Left lobe of liver (tissue), 2 donors: Measurements from ENCODE around the gene UNC5B. TPM values are rescaled to one million over a fixed set of nuclear protein-coding genes. Genes with fewer than 3 reads are reported as not detected.

Source experiments
- ATAC-seq: fragments of 200-7000 bp; cut with Tn5 transposase; one replicate; pipeline ENCODE4 v1.9.1; 2020; ENCODE audit warnings: mild to moderate bottlenecking, moderate library complexity
- DNase-seq: peaks from one replicate; pipeline ENCODE4 v3.0.0-alpha.2; 2020; ENCODE audit warnings: low spot score
- total RNA-seq: library from RNA; stranded (reverse); gene quantifications from one replicate; pipeline ENCODE4 v1.2.1, GENCODE V29; 2021
- donor health status: DM: no; HTN: no; CAD: no; lungs with moderate emphysema.
- donor health status: DM: no; HTN: yes; CAD: no.

Gene UNC5B
- total RNA-seq, 1 donor from 2014 or later, result 1.8 TPM

DNA sequence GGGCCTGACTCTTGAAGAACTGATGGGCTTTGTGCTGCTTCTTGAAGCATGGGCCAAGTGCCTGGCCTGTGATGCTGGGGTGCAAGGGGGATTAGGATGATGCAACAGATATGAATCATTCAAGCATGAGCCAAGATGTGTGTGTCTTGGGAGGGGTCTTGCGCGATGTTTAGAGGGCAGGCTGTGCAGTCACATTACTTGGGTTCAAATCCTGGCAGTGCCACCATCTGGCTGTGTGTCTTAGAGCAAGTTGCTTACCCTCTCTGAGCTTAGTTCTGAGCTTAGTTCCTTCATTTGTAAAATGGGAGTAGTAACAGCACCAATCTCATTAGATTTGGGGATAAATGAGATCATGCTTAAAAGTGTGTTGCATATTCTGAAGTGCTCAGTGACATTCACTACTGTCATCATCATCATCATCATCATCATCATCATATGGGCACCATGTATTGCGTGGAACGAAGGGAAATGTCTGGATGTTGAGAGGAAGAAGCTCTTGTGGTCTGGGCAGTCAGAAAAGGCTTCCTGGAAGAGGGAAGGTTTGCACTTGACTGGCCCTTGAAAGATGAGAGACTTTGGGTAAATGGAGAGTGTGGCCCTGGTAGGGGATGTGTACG is 9.3 kb downstream of the UNC5B start:
- no peak for ATAC-seq
- DNase-seq, result no peak

DNA sequence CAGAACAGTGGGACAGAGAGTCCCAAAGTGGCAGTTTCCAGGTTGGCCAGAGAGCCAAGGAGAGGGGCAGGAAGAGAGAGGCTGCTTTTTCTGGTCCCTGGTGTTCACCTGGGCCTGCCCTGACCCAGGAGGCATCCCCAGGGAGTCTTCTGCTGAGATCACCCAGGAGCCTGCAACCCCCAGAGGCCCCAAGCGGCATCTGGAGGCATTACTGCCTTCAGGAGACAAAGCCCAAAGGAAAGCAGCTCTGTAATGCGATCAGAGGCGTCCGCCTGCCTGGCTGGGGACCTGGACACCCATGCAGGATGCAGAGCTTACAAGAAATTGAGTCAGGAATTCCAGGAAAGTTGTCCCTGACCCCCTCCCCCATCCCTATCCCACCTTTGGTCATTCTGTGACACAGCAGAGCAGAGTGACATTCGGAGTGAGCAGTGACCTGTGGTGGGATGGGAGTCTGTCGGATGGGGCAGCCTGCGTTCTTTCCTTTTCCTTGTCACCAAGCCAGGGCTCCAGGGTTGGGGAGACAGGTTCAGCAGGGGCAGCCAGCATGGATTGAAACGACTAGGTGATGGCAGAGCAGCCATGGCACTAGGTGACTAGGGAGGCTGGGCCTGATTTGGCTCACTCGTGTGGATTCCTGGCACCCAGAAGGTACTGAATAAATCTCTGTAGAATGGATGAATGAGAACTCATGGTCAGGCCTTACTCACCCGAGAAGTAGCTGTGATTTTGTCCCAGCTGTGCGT is 10.4 kb downstream of the UNC5B start:
- no peak for DNase-seq
- ATAC-seq, result no peak

DNA sequence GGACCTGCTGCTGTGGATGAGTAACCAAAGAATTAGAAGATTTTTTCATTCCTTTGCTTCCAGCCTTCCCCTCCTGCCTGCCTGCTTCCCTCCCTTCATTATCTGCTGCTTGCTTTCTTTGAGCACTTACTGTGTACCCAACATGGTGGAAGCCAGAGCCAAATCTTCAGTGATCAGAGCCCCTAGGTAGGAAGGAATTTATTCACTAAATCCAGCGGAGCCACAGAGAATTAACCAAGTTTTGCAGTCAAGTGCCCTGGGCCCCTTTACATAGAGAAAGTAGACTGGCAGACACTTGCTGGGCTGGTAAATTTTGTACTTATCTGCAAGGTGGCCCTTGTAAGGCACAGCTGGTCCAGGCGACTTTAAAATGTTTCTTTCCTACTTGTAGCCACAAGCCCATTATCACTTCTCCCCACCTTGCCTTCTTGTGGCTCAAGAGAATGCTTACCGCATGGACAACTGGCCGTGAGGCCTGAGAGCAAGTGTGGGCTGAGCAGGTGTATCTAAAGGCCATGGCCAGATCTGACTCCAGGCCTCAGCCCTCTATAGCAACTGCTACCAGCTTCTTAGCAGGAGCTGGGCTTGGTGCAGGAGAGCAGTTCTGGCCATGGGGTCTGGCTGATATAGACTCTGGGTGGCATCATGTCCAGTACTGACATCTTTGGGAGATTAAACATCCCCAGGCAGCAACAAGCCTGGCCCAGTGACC is 11.1 kb downstream of the UNC5B start:
- ATAC-seq, result no peak
- no peak for DNase-seq

DNA sequence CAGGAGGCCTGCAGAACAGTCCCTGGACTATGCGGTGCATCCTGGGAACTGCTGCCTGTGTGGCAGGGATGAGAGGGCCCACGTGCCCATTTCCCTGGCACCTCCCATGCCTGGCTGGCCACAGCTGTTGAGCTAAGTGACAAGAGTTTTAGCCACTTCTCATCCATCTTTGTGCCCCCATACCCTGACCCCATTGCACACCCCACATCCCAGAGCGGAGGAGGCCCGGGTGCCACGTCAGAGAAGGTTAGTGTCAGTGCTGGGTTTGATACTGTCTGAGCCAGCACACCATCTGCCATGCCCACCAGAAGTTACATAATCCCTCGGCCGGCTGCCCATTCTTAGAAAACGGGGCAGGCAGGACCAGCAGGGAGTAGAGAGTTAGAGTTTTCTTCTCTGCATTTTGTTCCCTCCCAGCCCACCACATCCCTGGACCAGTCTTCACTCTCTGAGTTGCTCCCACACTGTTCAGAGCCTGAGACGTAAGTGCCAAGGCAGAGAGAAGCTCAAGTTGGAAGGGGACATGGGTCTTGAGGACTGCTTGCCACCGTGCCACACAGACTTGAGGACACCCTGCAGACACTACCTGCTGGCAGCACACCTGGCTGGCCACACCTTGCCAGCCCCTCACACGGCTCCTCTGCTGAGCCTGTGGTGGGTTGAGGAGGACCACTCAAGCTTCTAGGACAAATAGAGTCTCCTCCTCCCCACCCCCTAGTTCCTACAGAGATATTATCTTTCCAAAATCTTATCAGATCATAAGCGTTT is 13.1 kb downstream of the UNC5B start:
- ATAC-seq (no peak), DNase-seq (no peak)

DNA sequence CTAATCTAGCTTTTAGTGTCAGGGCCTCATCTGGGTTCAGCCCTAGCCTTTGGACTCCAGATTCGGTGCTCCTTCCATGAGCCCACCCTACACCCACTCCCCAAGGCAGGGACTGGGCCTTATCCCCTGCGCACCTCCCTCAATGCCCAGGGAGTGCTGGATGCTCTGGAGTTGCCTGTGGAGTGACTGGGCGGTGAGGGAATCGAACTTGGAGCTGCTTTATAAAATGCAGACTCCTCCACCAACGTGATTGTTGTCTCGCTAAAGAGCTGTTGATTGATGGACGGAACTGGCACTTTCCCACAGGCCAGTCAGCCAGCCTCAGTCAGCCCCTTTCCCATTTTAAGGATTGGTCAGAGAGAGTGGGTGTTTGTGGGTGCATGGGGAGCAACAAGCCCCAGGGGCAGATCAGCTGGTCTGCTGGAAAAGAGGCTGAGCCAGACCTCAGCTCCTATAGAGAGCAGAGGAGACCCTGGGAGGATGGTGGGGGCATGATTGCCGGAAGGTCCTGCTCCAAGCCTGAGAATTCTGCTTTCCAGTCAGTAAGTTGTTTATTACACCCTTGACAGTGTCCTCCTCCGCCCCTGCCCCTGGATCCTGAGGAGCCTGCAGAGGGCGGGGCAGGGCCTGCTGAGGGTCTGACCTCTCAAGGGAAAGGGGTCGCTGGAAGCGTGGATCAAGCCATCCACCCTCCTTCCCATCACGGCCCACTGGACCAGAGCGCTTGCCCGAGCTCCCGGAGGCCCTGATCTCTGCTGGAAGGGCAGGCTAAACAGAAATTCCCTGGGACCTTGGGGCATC is 16.7 kb downstream of the UNC5B start:
- DNase-seq (no peak), ATAC-seq (no peak)

DNA sequence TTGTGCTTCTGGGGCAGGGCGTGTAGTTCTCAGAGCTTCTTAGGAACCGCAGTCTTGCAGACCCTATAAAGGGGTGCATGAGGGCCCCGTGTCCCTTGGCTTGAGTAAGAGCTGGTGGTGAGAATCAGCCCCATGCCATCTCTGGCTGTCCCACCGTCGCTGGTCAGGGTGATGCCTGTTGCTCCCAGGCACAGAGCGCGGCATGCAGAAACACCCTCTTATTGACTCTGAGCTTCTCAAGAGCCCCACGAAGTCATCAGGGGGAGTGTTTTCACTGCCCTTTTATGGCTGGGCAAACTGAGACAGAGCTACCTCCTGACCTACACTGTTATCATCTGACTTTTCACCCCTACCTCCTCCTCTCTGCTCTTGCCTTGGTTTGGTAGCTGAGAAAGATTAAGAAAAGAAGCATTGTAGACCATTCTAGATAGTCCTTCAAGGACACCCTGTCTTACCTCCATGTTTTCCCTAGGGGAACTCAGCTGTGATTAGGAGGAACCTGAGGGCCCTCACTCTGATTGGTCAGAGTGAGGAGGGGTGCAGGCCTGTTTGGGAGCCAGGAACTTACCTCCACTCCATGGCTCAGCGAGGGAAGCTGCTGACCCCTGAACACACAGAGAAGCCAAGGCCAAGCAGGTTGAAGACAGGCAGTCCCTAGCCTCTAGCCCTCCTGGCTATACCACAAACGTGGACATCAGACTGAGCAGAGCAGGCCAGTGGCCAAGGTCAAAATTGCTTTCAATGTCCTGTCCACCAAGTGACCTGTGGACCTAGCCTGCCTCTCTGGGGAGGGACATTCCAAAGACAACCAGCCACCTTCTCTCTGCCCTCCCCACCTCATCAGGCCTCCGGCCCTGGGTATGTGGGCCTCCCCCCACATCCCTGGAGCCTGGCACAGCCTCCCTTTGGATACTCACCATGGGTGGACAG is 17.6 kb downstream of the UNC5B start:
- ATAC-seq (peak; percentile 73), DNase-seq (no peak)

DNA sequence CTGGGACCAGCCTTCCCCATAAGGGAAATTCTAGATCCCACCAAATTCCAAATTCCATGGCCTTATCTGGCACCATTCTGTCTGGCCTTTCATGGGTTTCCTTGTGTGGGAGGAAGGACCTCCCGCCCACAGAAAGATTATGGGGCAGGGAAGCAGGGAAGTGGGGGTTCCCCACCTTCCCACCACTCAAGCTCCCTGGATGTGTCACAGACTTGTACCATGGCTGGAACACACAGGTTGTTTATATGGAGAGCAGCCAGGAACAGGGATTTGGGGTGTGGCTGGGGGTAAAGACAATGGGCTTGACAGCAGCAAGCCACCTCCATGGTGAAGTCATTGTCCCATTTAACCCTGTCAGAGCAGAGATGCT is 18.3 kb downstream of the UNC5B start:
- DNase-seq (no peak), ATAC-seq (no peak)

DNA sequence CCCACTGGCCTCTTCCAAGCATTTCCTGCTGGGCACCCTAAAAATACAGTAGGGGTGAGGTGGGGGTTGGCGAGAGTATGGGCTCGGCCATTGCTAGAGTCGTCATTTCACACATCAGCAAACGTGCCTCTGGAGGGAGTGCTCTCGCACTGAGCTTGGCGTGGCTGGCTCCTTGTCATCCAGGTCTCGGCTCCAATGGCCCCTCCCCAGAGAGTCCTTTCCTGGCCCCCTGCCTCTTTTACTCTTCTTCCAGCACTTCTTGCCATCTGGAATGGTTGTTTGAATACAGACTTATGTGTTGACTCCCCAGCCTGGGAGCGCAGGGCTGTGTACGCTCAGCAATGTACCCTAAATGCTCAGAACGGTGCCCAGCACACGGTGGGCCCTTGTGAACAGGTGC is 18.8 kb downstream of the UNC5B start:
- ATAC-seq (no peak), DNase-seq (no peak)

DNA sequence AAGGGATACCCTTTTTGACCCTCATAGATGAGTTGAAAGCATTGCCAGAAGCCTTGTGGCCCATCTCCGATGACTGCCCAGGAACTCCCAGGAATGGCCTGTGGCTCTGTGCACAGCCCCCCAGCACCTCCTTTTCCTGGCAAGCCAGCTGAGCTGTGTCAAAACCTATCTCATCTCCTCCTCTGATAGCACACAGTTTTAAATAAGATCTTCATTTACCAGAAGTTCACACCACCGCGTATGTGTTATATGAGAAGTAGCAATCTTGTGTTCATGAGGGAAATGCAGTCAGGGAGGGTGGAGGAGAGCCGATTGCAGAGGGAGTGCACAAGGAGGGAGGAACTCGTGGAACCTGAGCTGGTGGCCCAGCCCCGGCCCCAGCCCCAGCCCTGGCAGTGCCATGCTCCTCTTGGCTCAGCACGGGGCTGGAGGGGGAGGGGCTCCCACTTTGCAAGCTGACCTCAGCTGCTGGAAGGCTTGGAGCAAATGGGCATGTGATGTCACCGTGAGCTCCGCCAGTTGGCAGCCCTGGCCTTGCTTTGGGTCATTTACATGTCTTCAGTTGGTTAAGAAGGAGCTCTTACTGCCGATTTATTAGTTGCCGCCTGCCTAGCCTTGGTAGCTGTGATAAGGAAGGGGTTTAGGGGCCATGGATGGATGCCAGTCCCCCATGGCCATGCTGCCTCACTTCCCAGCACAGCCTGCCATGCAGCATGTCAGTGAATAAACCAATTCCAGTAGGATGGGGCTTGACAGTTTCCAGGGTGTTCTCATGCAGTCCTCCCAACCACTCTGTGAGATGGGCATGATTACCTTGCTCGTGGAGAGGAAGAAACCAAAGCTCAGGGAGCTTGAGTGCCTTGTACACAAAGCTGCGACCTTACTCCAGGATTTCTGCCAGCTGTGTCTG is 20.0 kb downstream of the UNC5B start:
- ATAC-seq (peak; percentile 48), DNase-seq (no peak)

DNA sequence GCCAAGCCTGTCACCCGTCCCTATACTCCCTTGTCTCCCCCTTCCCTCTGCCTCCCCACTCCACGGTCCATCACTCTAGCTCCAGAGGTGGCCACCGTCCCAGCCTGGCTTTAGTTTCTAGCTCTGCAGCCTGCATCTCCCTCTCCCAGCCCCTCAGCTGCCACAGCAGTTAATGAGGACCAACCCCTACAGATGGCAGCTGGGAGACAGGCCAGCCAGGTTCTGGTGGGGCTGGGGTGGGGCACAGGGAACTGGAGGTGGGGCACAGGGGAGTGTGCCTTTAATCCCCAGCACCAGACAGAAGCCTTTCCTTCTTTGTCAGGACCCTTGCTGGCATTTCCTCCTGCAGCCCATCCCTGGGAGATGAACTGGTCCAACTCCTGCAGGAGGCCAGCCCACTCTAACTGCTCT is 21.1 kb downstream of the UNC5B start:
- no peak for DNase-seq
- ATAC-seq, result no peak

DNA sequence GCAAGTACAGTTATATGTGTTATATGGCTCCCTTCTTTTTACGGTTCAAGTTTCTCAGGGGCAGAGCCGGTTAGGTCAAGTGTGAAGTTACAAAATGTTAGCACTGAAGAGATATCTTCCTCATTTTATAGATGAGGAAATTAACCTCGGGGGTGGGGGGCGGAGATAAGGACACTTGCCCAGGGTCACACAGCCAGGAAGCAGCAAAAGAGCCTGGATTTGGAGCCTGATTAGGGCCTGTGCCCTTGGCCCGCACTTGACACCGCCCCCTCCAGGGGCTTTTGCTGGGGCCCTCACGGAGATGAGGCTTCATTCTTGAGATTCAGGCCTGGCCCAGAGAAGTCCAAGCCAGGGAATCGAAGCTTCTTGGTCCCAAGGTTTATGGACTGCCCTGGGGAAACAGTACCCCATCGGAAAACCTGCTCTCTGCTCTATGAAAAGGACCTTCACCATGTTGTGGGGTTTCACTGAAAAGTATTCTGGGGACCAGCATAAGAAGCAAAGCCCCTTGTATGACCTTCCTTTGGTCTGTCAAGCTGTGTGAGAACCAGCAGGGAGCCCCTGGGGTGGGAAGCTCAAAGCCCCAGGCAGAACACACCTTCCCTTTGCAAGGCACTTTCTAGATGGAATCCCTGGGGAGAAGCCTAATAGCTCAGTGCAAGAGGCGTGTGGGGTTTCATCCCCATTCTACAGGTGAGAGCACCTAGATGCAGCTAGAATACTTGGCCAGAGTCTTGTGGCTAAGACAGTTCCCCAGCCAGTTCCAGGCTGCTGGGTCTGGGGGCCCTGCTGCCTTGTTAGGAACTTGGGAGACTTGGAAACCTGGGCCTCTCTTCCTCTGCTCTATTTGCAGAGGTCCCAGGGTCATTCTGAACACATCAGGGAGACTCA is 21.9 kb downstream of the UNC5B start:
- no peak for ATAC-seq

DNA sequence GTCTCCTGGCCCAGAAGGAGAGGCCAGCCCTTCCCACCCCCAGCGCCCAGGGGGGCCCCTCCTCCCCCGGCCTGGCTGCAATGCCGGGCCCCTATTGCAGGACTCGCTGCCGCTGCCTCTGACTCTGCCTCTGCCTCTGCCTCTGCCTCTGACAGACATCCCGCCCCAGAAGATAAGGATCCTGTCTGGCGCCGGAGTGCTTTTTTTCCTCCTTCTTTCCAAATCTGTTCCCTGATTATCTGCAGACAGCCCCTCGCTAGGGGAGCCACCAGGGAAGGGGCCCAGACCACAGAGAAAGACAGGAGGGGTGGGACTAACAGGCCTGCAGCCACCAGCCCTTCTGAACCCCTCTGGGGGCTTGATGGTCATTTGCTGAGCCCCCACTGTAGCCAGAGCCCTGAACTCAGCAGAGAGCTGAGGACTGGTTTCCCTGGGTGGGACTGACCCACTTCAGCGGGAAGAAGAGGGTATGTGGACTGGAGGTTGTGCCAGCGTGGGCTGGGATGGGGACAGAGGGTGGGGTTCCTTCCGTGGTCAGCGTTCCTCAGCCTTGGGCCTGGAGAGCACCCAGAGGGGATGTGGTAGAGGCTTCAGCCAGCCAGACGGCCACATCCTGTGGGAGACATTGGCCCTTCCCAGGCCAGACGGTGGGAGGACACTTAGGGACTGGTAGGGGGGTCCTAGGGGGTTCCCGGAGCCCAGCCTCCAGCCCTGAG is 22.8 kb downstream of the UNC5B start:
- DNase-seq, result no peak
- peak; percentile 58 for ATAC-seq

More for the DNA sequence above, 21.9 kb downstream of the UNC5B start:
- DNase-seq, result no peak

DNA sequence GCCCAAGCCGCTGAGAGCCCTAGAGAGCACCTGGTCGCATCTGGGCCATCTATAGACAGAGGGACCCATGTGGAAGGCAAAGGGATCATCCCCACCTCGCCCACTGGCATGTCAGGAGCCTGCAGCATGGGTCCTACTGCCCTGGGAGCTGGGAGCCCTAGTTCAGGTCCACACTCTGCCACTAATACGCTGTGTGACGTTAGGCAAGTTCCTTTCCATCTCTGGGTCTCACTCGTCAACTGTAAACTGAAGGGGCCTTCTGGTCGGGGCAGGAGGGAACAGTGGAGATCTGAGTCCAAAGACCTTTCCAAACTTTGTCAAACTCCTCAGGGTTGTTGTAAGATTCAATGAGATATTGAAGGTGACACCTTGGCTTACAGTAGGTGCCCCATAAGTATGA is 23.4 kb downstream of the UNC5B start:
- ATAC-seq (no peak), DNase-seq (no peak)

DNA sequence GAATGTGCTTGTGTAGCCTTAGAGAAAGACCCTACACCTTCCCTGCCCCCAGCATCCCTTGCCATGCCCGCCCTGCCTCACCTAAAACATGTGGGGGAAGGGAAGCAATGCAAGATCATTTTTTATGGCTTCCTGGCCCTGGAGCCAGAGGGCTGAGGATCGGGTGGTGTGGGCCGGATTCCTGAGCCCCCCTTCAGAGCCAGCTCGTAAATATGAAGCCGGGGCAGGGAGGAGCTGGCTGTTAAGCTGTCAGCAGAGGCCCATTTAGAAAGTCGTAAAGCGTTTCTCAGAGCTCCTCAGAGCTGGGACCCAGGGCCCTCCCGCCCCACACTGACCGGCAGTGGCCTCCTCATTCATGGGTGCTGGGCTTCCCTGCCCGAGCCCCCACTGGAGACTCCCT is 23.9 kb downstream of the UNC5B start:
- DNase-seq (no peak), ATAC-seq (no peak)

DNA sequence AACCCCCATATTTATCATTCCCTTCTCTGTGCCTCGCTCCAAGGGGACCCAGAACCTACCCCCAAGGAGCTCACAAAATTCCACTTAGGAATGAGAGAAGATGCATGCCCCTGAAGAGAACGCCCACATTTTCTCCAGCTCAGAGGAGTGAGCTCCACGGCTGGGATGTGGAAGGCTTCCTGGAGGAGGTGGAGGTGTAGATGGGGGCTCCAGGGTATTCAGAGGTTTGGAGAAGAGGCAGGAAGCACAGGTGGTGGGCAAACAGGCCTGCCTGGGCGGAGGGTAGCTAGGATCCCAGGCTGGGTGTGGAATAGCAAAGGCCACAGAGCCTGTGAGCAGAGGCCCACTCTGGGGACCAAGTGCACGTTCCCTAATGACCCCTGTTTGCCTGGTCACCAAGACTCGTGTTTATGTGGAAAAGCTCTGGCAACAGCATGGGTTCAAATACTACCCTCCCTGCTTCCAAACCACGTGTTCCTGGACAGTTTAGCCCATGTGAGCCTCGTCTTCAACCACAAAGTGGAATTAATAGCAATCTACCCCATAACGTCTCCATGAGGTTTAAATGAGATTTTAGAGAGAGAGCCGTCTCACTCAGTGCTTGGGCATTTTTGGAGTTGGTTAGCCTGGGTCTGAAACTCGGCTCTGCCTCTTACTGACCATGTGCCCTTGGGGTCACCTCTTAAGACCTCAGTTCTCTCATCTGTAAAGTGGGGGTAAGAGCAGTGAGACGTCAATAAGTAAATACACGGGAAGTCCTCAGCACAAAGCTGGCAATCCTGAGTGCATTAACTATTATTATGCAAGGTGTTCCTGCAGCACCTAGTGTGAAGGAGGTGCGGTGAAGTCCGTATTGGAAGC is 24.7 kb downstream of the UNC5B start:
- ATAC-seq (no peak), DNase-seq (no peak)
